ENCODE results near the gene CFLAR. TPM values are rescaled to one million over a fixed set of nuclear protein-coding genes. Genes with fewer than 3 reads are reported as not detected.
A peak's percentile ranks its signal among the peaks of the same experiment; 100 is the strongest.
"Not testable (repeated sequence)": the region's sequence is repeated elsewhere in the genome, so short reads cannot be mapped to it uniquely, and the experiment has no call there.

Gene CFLAR
- total RNA-seq, 1 donor from 2014 or later, result 238 TPM

DNA sequence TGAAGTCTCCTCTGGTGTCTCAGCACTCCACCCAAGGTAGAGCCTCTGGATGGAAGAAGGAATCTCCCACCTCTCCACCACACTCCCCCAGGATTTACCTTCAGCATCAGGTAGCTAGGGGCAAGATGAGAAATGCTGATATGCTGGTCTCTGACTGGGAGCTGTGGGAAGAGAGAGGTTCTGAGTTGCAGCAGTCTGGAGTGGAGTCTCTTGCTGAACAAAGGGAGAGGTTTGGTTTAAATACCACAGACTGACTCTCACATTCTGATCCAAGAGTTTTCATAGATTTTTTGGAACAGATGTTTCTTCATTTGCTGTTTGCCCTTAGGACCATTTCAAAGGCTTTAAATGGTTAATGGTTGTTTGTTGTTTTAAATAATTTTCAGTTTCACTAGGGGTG is 1.1 kb upstream of the CFLAR start:
- no peaks in the 10 kb centered on the region for H3K9me3 ChIP-seq (replicated peaks)
- intact Hi-C loops (cut with micrococcal nuclease), result no loop called here
- DNase-seq, result no peak
- peaks cover 39% of the 10 kb centered on the region for H3K4me1 ChIP-seq
- TF ChIP-seq, protein P1, sequence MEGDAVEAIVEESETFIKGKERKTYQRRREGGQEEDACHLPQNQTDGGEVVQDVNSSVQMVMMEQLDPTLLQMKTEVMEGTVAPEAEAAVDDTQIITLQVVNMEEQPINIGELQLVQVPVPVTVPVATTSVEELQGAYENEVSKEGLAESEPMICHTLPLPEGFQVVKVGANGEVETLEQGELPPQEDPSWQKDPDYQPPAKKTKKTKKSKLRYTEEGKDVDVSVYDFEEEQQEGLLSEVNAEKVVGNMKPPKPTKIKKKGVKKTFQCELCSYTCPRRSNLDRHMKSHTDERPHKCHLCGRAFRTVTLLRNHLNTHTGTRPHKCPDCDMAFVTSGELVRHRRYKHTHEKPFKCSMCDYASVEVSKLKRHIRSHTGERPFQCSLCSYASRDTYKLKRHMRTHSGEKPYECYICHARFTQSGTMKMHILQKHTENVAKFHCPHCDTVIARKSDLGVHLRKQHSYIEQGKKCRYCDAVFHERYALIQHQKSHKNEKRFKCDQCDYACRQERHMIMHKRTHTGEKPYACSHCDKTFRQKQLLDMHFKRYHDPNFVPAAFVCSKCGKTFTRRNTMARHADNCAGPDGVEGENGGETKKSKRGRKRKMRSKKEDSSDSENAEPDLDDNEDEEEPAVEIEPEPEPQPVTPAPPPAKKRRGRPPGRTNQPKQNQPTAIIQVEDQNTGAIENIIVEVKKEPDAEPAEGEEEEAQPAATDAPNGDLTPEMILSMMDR (IDR thresholded peaks at IDR 0.05; ENCODE audit: borderline replicate concordance), result no peak
- peak overlapping the region; percentile 100 for H3K27ac ChIP-seq (replicated peaks)
- H3K4me3 ChIP-seq, result peak overlapping the region; percentile 88
- no peaks in the 10 kb centered on the region for H3K27me3 ChIP-seq (ENCODE audit: low read depth)
- no peaks in the 10 kb centered on the region for H3K36me3 ChIP-seq

DNA sequence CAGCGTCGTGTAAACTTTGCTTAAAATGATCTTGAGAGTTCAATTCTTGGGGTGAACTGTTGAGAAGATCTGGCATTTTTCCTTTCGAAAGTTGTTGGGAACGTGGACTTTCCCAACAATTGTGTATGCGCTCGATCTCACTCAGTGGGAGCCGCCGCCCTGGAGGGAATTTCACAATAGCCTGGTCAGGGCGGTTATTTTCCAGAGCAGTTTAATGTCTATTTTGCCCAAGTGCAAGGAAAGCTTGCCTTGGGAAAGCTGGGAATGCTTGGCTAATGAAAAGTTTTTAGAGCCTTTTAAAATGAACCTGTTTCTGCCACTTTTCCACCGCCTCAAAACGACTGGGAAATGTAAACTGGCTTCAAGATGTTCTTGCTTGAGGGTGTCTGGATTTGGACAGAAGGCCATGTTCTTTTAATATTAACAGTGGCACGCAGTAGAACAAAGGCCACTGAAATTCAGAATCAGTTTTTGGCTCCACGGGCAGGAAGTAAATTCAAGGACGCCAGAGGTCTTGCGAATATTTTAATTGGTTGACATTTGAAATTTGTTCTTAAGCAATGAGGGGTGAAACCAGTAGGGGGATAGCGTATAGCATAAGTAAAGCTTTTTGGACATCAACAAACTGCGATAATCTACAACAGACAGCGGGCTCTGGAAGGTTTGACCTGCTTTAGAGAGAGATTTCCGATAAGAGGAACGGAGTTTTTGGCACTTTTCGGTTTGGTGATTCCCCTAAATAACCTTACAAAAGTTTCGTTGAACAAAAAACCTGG is 1.2 kb downstream of the CFLAR start:
- intact Hi-C loops (cut with micrococcal nuclease), result no loop called here
- H3K27ac ChIP-seq (replicated peaks), result peak overlapping the region; percentile 100
- H3K4me3 ChIP-seq, result peak overlapping the region; percentile 88
- H3K4me1 ChIP-seq, result peaks cover 62% of the 10 kb centered on the region
- TF ChIP-seq, protein P1 (IDR thresholded peaks at IDR 0.05; ENCODE audit: borderline replicate concordance), result peak; percentile 55
- H3K27me3 ChIP-seq (ENCODE audit: low read depth), result no peaks in the 10 kb centered on the region
- H3K36me3 ChIP-seq, result peaks cover 8% of the 10 kb centered on the region
- no peaks in the 10 kb centered on the region for H3K9me3 ChIP-seq (replicated peaks)
- DNase-seq, result peak; percentile 77

- DNase-seq; H3K9me3 ChIP-seq (replicated peaks); intact Hi-C loops (cut with micrococcal nuclease); H3K27me3 ChIP-seq (ENCODE audit: low read depth): not testable (repeated sequence)
- H3K27ac ChIP-seq (replicated peaks), result peak overlapping the region; percentile 100
- peaks cover 13% of the 10 kb centered on the region for H3K36me3 ChIP-seq
- H3K4me3 ChIP-seq, result peak overlapping the region; percentile 88
- peaks cover 68% of the 10 kb centered on the region for H3K4me1 ChIP-seq
Observed at GRCh38 chr2:201117735-201118094, 1.8 kb downstream of the CFLAR start.

DNA sequence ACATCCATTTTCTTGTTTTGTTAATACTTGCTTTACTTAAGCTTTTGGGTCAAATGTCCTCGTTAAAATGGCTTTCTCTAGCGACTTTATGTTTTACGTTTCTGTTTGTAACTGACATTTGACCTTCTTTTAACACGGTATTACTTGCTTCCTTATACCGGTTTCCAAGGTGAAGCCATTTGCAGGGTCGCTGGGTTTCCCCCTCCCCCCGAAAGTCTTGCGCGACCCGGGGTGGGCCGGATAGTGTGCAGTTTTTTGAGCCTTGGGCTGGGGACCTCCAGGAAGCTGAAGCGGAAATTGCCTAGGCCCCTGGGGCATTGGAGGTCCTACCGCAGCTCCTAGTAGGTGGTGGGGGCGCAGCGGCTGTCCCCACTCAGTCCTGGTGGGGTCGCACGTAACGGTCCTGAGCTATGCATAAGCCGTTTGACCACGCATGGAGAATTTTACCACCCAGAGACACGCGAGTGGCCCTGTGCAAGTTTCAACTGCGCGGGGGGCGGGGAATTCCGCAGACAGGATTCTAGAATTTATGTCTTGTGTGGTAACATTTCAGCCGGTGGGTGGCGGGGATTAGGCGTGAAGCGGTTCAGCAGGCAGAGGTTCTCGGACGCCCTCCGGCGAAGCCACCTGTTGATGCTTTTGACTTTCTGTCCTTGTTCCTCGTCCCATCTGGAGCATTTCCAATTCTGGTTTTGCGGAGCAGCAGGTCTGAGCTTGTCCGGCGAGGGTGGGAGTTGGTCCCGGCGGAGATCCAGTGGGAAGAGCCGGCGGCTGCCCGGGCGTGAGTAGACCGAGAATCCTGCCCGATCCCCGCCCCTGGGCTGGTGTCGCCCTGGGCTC is 2.4 kb downstream of the CFLAR start:
- TF ChIP-seq, protein P1 (IDR thresholded peaks at IDR 0.05; ENCODE audit: borderline replicate concordance), result peak; percentile 56
- Histone ChIP-seq H3K4me3 (peak overlapping the region; percentile 88), H3K36me3 (peaks cover 16% of the 10 kb centered on the region), H3K27ac (replicated peaks) (peak overlapping the region; percentile 100), H3K9me3 (replicated peaks) (no peaks in the 10 kb centered on the region), H3K27me3 (ENCODE audit: low read depth) (no peaks in the 10 kb centered on the region), H3K4me1 (peaks cover 74% of the 10 kb centered on the region)
- peak; percentile 92 for DNase-seq
- intact Hi-C loops (cut with micrococcal nuclease), result no loop called here

DNA sequence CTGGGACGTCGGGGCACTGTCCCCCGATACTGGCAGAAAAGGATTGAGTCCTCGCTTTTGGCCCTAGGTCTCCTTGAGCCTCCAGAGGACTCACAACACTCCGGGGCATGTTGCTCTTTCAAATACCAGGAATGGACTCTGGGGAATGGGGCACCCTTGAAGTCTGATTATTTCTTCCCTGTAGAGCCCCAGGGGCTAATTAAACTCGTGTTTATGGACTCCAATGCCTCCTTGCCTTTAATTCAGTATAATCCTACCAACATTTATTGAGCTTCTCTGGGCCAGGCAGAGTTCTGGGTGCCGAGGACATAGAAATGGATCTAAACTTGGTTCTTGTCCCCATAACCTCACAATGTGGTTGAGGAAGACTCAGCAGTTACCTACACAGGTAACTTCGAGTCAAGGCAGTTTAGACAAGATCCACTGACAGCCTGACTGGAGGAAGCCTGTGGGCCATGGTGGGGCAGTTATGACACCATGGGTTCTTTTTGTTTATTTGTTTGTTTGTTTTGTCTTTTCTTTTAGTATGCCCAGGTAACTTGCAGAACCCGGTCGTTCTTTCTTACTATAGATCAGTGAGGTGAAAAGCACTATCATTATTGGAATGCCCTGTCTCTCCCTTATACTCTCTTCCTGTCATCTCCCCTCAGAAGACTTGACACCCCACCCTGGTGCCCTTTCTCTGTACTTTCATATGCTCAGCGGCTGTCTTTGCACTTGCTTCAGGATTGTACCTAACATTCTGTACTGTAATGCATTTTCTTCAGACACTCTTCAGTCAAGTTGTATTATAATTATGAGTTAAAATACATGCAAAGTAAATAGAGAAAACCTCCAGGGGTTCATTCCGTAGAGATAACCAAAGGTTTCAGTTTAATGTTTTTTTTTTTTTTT is 3.2 kb downstream of the CFLAR start:
- no peak for DNase-seq
- Histone ChIP-seq H3K36me3 (peaks cover 16% of the 10 kb centered on the region), H3K9me3 (replicated peaks) (no peaks in the 10 kb centered on the region), H3K4me1 (peaks cover 81% of the 10 kb centered on the region), H3K27me3 (ENCODE audit: low read depth) (no peaks in the 10 kb centered on the region), H3K4me3 (peak overlapping the region; percentile 88), H3K27ac (replicated peaks) (peak overlapping the region; percentile 100)
- TF ChIP-seq, protein P1 (IDR thresholded peaks at IDR 0.05; ENCODE audit: borderline replicate concordance), result no peak
- intact Hi-C loops (cut with micrococcal nuclease), result no loop called here

All from left ventricle myocardium inferior (tissue), 1 donor.